H9 (cell line): ENCODE data around the gene DHX36. TPM values are rescaled to one million over a fixed set of nuclear protein-coding genes. Genes with fewer than 3 reads are reported as not detected.

Source experiments
- DNase-seq: peaks from one replicate; pipeline ENCODE4 v3.0.0-alpha.2; 2017
- H2AFZ ChIP-seq: one replicate; pipeline ENCODE4 v1.6.1; 2013; ENCODE audit warnings: mild to moderate bottlenecking, low read length, control low read depth, moderate library complexity
- H2AK5ac ChIP-seq: 2 replicates; pipeline ENCODE4 v1.6.1; 2013; ENCODE audit warnings: low read length, control low read depth, mixed read lengths; ENCODE audit not compliant: insufficient read length
- H2BK120ac ChIP-seq: one replicate; pipeline ENCODE4 v1.6.1; 2013; ENCODE audit warnings: low read depth, mild to moderate bottlenecking, low read length, control low read depth, inconsistent platforms; ENCODE audit not compliant: poor library complexity, severe bottlenecking
- H2BK12ac ChIP-seq: 2 replicates; pipeline ENCODE4 v1.6.1; 2013; ENCODE audit warnings: low read length, control low read depth, mixed read lengths, low read depth; ENCODE audit not compliant: insufficient read length
- H2BK15ac ChIP-seq: 2 replicates; pipeline ENCODE4 v1.6.1; 2013; ENCODE audit warnings: low read depth, low read length, control low read depth
- H2BK20ac ChIP-seq: one replicate; pipeline ENCODE4 v1.6.1; 2013; ENCODE audit warnings: low read depth, mild to moderate bottlenecking, low read length, control low read depth, inconsistent platforms; ENCODE audit not compliant: poor library complexity, severe bottlenecking
- H2BK5ac ChIP-seq: 2 replicates; pipeline ENCODE4 v1.6.1; 2013; ENCODE audit warnings: low read length, control low read depth, mixed read lengths; ENCODE audit not compliant: insufficient read length
- H3K14ac ChIP-seq: 2 replicates; pipeline ENCODE4 v1.6.1; 2013; ENCODE audit warnings: low read length, control low read depth; ENCODE audit not compliant: insufficient read depth
- H3K18ac ChIP-seq: 2 replicates; pipeline ENCODE4 v1.6.1; 2013; ENCODE audit warnings: low read depth, mild to moderate bottlenecking, mixed read lengths, low read length, control low read depth; ENCODE audit not compliant: insufficient read length
- H3K23ac ChIP-seq: 2 replicates; pipeline ENCODE4 v1.6.1; 2013; ENCODE audit warnings: low read length, control low read depth, mixed read lengths, low read depth; ENCODE audit not compliant: insufficient read length
- H3K23me2 ChIP-seq: 2 replicates; pipeline ENCODE4 v1.6.1; 2013; ENCODE audit warnings: low read depth, mild to moderate bottlenecking, mixed read lengths, low read length, control low read depth; ENCODE audit not compliant: insufficient read length, poor library complexity, severe bottlenecking
- H3K27ac ChIP-seq: 2 replicates; pipeline ENCODE4 v1.5.1; 2013; ENCODE audit warnings: low read length, control low read depth, mixed read lengths, low read depth; ENCODE audit not compliant: insufficient read length
- H3K27me3 ChIP-seq: 2 replicates; pipeline ENCODE4 v1.6.1; 2013; ENCODE audit warnings: low read length, control low read depth, inconsistent platforms; ENCODE audit not compliant: insufficient read depth
- H3K4ac ChIP-seq: 2 replicates; pipeline ENCODE4 v1.6.1; 2013; ENCODE audit warnings: low read depth, mild to moderate bottlenecking, control low read depth, inconsistent platforms, low read length, moderate library complexity
- H3K4me1 ChIP-seq: 2 replicates; pipeline ENCODE4 v1.6.1; 2013; ENCODE audit warnings: low read length, control low read depth, inconsistent platforms; ENCODE audit not compliant: insufficient read depth
- H3K4me2 ChIP-seq: 2 replicates; pipeline ENCODE4 v1.6.1; 2013; ENCODE audit warnings: low read length, control low read depth, mixed read lengths; ENCODE audit not compliant: insufficient read length, insufficient read depth
- H3K56ac ChIP-seq: 2 replicates; pipeline ENCODE4 v1.6.1; 2013; ENCODE audit warnings: low read depth, mild to moderate bottlenecking, mixed read lengths, low read length, control low read depth; ENCODE audit not compliant: insufficient read length
- H3K79me1 ChIP-seq: 2 replicates; pipeline ENCODE4 v1.6.1; 2013; ENCODE audit warnings: low read depth, mild to moderate bottlenecking, moderate library complexity, low read length, control low read depth, inconsistent platforms; ENCODE audit not compliant: insufficient read depth, poor library complexity, severe bottlenecking
- H3K79me2 ChIP-seq: 2 replicates; pipeline ENCODE4 v1.6.1; 2013; ENCODE audit warnings: low read length, control low read depth, inconsistent platforms; ENCODE audit not compliant: insufficient read depth
- H3K9ac ChIP-seq: 2 replicates; pipeline ENCODE4 v1.6.1; 2013; ENCODE audit warnings: low read length, control low read depth, mixed read lengths; ENCODE audit not compliant: insufficient read length; ENCODE audit errors: extremely low read depth
- H3K9me3 ChIP-seq: one replicate; pipeline ENCODE4 v1.6.1; 2013; ENCODE audit warnings: low read depth, low read length, inconsistent platforms; ENCODE audit not compliant: control insufficient read depth
- H3T11ph ChIP-seq: one replicate; pipeline ENCODE4 v1.6.1; 2013; ENCODE audit warnings: mild to moderate bottlenecking, low read length, control low read depth, inconsistent platforms
- H4K20me1 ChIP-seq: one replicate; pipeline ENCODE4 v1.6.1; 2013; ENCODE audit not compliant: control insufficient read depth, insufficient read length, insufficient read depth
- H4K5ac ChIP-seq: 2 replicates; pipeline ENCODE4 v1.6.1; 2013; ENCODE audit warnings: low read depth, mild to moderate bottlenecking, mixed read lengths, low read length, control low read depth; ENCODE audit not compliant: insufficient read length
- H4K8ac ChIP-seq: replicated peaks from 2 replicates; pipeline ENCODE4 v1.6.1; 2013; ENCODE audit warnings: low read length, control low read depth, mixed read lengths, low read depth; ENCODE audit not compliant: insufficient read length
- H4K91ac ChIP-seq: 2 replicates; pipeline ENCODE4 v1.6.1; 2013; ENCODE audit warnings: low read depth, mild to moderate bottlenecking, moderate library complexity, mixed read lengths, low read length, control low read depth; ENCODE audit not compliant: insufficient read length
- H3K27ac Mint-ChIP-seq, 3 experiments: 2 replicates in 2 of 3; 3 replicates in 1 of 3; pipeline ENCODE4 v1.8.0; 2020 to 2021; ENCODE audit warnings: mixed read lengths in 3 of 3, mild to moderate bottlenecking in 1 of 3, moderate library complexity in 1 of 3
- H3K27me3 Mint-ChIP-seq: 2 replicates; pipeline ENCODE4 v1.8.0; 2021; ENCODE audit warnings: low read depth, mild to moderate bottlenecking, moderate library complexity, mixed read lengths
- H3K36me3 Mint-ChIP-seq, 3 experiments: 2 replicates in 2 of 3; 3 replicates in 1 of 3; pipeline ENCODE4 v1.8.0; 2020 to 2021; ENCODE audit warnings: low read depth in 3 of 3, mixed read lengths in 3 of 3; ENCODE audit not compliant: insufficient read depth in 1 of 3
- H3K4me1 Mint-ChIP-seq, 2 experiments: 2 replicates each; pipeline ENCODE4 v1.8.0; 2020; ENCODE audit warnings: mixed read lengths in 2 of 2
- H3K4me3 Mint-ChIP-seq, 2 experiments: 2 replicates in 1 of 2; 3 replicates in 1 of 2; pipeline ENCODE4 v1.8.0; 2020 to 2021; ENCODE audit warnings: mild to moderate bottlenecking in 2 of 2, mixed read lengths in 2 of 2, moderate library complexity in 1 of 2
- H3K9me3 Mint-ChIP-seq, 2 experiments: 2 replicates in 1 of 2; 3 replicates in 1 of 2; pipeline ENCODE4 v1.8.0; 2020; ENCODE audit warnings: mild to moderate bottlenecking in 2 of 2, mixed read lengths in 2 of 2, moderate library complexity in 1 of 2
- CTCF ChIP-seq: fragments of 200-600 bp; sonication (generic); conservative IDR thresholded peaks from 3 replicates; pipeline ENCODE4 v1.8.0; 2021; ENCODE audit warnings: antibody characterized with exemption, mild to moderate bottlenecking
- WGBS: extraction: QIAGEN DNeasy Blood & Tissue Kit; methylation state at CpG from one replicate; pipeline ENCODE4 v1.1.7; 2013; ENCODE audit warnings: missing lambda C conversion rate, low lambda C conversion rate, mixed read lengths; ENCODE audit not compliant: insufficient read length; ENCODE audit errors: extremely low coverage; 5-methylcytosine and 5-hydroxymethylcytosine counted together
- total RNA-seq: library from RNA; stranded (reverse); gene quantifications from 2 replicates; pipeline ENCODE4 v1.2.1, GENCODE V29; 2021

The DHX36 gene
- total RNA-seq, 1 experiment from 2014 or later = 103 TPM

DNA sequence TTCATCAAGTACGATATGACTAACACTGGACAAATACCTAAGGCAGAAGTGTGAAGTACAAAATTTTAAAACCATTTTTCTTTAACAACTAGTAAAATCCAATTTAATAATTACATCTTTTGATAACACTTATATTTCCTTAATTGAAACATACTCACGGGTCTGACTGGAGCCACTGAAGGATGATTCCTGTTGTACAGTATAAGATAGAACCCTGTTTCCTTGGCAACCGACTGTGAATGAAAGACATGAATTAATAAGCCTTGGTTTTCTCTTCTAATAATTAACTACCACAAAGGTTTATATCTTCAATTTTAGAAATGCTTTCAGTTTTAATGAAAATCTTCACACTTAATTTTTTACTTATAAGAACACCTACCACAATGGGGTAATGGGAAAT, 19.4 kb downstream of the DHX36 start:
- no peak overlapping the region for H4K91ac ChIP-seq
- TF ChIP-seq CTCF = no peak
- no CpG with 5 or more reads among the region's 3 CpGs for WGBS
- no peak overlapping the region for H2BK5ac ChIP-seq
- no peaks in the 10 kb centered on the region for H4K20me1 ChIP-seq
- no peaks in the 10 kb centered on the region for H3K79me1 ChIP-seq
- no peak overlapping the region for H2AFZ ChIP-seq
- Mint-ChIP-seq H3K9me3 (no peaks in the 10 kb centered on the region), H3K27me3 (no peaks in the 10 kb centered on the region), H3K4me3 (no peak overlapping the region), H3K36me3 (peaks cover 30 to 83% (median 82%) of the 10 kb centered on the region in 3 experiments; a peak in 6 of 7 replicates), H3K27ac (no peak overlapping the region), H3K4me1 (no peaks in the 10 kb centered on the region)
- H3T11ph ChIP-seq = no peak overlapping the region
- H3K14ac ChIP-seq = no peak overlapping the region
- H3K27ac ChIP-seq = no peak overlapping the region
- H3K23me2 ChIP-seq = no peaks in the 10 kb centered on the region
- H2BK20ac ChIP-seq = no peak overlapping the region
- H3K4ac ChIP-seq = no peak overlapping the region
- H3K9ac ChIP-seq = no peak overlapping the region
- no peak overlapping the region for H2BK12ac ChIP-seq
- no peaks in the 10 kb centered on the region for H3K9me3 ChIP-seq
- no peak overlapping the region for H3K56ac ChIP-seq
- no peaks in the 10 kb centered on the region; the same call in 1 of the 2 replicates for H3K79me2 ChIP-seq
- no peak for DNase-seq
- H4K8ac ChIP-seq = no peak overlapping the region
- no peak overlapping the region for H2BK120ac ChIP-seq
- H3K4me1 ChIP-seq = no peaks in the 10 kb centered on the region
- H4K5ac ChIP-seq = no peak overlapping the region
- H2BK15ac ChIP-seq = no peak overlapping the region
- H3K18ac ChIP-seq = no peak overlapping the region
- no peaks in the 10 kb centered on the region for H3K27me3 ChIP-seq
- no peak overlapping the region for H3K23ac ChIP-seq
- no peak overlapping the region for H3K4me2 ChIP-seq
- H2AK5ac ChIP-seq = no peak overlapping the region
